NCI-H1092 (cell line): ENCODE data around the gene ZNF513.
A peak's percentile ranks its signal among the peaks of the same experiment; 100 is the strongest.

ENCODE experiments used
- DNase-seq: peaks from one replicate; lab custom pipeline; 2025; lab: John Stamatoyannopoulos, UW

ZNF513 gene

GRCh38 chr2:27390822-27391679 is 10.5 kb upstream of the ZNF513 start:
- DNase-seq, result no peak

DNA sequence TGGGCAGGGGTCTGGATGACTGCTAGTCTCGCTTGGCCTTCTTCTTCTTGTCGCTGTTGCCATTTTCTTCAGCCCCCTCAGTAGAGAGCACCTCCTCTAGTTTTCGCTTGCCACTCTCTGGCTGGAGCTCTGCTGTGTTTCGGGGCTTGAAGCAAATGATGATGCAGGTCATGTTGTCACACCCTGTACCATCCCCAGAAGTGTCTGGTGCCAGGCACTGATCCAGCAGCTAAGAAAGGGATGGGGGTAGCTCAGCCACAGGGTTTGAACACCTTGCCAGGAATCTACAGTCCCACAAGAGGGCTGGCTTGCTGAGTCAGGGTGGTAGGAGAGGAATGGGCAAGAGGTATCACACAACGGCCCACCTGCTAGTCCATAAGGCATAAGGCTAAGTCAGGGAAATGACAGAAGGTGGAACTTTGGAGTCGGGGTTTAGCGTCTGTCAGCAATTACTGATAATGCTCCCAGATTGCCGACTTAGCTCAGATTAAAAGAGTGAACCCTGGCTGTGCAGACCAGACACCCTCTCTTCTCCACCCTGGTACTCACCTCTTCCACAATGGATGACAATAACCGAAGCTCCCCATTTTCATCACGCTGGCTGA is 1.1 kb upstream of the ZNF513 start:
- no peak for DNase-seq

- DNase-seq, result no peak
These were observed 503 bp downstream of the ZNF513 start for GRCh38 chr2:27379836-27380625.

- no peak for DNase-seq
These were observed 1.1 kb downstream of the ZNF513 start for GRCh38 chr2:27379383-27379835.

GRCh38 chr2:27378809-27379290 is 1.7 kb downstream of the ZNF513 start:
- no peak for DNase-seq

DNA sequence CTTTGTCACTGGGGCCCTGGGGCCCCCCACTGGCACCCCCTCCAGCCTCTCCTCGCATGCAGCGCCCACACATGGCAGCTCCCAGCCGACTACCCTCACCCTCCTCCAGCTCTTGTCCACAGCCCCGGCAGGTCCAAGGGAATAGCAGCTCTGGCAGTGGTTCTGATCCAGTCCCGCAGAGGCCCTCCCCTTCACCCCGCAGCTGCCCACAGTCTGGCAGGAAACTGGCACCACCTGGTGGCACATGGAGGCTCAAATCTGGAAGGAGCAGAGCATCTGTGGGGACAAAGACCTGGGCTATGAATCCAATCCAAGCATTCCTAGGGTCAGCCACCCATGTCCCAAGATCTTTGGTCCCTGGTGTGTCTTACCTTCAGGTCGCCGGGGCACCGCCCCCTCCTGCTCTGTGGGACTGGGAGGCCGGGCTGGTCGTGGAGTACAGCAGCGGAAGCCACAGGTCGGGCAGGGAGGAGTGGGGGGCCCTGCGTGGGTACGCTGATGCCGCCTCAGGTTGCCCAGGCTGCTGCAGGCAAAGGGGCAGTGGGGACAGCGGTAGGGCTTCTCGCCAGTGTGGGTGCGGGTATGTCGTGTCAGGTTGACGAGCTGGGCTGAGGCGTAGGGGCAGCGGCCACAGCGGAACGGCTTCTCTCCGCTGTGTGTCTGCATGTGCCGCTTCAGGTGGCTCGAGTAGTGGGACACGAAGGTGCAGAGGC is 2.3 kb downstream of the ZNF513 start:
- no peak for DNase-seq

DNA sequence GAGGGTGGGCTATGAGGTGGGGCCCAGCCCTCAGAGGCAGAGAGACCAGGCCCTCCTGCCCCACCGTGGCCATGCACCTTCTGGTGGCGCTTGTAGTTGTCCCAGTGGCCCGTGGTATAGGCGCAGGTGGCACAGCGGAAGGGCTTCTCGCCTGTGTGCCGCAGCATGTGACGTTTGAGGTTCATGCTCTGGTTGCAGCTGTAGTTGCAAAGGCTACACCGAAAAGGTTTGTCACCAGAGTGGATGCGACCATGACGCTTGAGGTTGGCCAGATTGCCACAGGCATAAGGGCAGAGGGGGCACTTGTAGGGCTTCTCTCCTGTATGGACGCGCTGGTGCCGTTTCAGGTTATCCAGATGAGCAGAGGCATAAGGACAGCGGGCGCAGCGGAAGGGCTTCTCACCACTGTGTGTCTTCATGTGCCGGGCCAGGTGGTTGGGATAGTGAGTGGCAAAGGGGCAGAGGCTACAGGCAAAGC is 2.9 kb downstream of the ZNF513 start:
- DNase-seq, result no peak

DNA sequence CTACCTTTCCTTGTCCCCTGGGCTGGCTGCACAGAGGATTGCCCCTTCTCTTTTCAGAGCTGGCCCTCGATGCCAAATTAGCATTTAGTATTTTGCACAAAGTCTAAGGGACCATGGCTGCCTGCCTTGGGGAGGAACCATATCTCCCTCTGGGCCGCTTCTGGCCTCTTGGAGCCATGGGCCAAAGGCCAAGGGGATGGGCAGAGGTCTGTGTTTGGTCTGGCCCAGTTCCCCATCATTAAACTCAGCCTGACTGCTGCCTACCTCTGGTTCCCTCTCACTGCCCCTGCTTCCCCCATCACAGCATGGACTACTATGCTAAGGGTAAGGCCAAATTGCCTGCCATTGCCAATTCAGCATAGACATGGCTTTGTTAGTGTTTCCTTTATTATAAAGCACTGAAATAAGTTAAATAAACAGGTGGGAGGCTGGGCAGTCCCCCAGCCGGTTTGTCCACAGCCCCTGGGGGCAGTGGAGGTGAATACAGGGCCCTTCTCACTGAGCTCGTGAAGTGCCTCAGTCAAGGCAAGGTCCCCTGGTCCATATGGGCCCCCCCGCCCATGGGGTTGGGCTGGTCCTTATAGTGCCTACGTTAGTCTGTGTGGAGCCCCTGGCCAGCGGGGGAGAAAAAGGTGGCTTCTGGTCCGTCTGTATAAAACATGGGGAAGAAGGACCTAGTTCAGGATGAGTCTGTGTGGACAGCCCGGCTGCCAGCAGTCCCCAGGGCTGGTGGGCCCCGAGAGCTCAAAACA is 3.5 kb downstream of the ZNF513 start:
- DNase-seq, result no peak

GRCh38 chr2:27376151-27376865 is 4.2 kb downstream of the ZNF513 start:
- no peak for DNase-seq

- DNase-seq, result no peak
These were observed 4.9 kb downstream of the ZNF513 start for GRCh38 chr2:27375513-27376099.

- DNase-seq, result no peak
These were observed 7.0 kb downstream of the ZNF513 start for GRCh38 chr2:27373567-27373966.

DNA sequence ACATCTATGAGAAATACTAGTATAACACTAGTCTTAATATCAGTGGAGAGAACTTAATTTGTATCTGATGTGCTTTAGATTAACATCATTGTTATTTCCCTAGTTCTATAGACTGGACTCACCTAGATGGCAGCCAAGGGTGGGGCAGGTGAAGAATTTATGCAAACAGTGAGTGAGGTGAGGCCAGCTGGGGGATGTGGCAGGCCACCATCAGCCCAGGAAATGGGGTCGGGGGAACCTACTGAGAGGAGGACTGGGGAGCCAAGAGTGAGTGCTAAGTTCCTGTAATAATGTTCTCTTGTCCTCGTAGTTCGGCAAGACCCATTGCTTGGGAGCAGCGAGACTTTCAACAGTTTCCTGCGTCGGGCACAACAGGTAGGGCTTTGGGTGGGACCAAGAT is 7.6 kb downstream of the ZNF513 start:
- no peak for DNase-seq

GRCh38 chr2:27370816-27371620 is 9.5 kb downstream of the ZNF513 start:
- DNase-seq, result no peak

GRCh38 chr2:27370026-27370815 is 10.3 kb downstream of the ZNF513 start, which contains the start of the genes EIF2B4 and SNX17:
Gene EIF2B4 (minus strand): TSS chr2:27370338. CDS start chr2:27370314, 24 bp downstream.
Gene SNX17 (plus strand): TSS chr2:27370616. CDS start chr2:27370744, 128 bp downstream.
- DNase-seq, result peak; percentile 94

DNA sequence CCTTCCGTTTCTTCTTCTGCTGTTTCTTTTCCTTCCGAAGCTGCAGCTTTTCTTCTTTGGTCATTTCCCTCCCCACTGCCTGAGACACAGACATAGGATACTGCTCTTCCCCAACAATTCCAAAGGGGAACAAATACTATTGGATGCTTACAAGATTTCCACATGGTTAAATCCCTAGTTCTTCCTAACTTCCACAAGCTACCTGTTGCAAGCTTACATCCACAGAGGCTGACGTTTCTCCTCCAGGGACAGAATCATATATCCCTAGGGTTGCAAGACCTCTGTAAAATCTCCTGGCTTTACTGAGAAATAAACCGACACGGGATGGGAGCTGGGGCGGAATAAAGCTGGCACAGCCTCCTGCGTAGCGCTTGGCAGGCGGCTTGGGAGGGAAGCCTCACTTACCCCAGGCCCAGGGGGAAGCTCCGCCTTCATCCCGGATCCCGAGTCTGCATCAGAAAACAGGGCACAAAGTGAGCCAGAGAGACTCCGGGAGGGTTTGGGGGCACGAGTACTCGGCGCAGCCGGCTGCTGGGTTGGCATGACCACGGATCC is 11.0 kb downstream of the ZNF513 start:
- no peak for DNase-seq

DNA sequence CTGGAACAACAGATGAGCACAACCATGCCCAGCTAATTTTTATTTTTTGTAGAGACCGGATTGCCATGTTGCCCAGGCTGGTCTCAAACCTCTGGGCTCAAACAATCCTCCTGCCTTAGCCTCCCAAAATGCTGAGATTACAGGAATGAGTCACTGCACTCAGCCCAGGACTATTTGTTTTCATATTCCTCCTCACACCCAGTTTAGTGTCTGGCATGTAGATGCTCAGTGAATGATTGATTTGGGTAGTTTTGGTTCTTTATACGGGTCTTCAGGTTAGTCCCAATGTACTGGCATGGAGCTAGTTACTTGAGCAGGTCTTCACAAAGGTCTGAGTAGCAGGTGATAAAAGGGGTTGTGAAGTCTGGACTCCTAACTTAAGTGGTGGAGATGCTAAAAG is 16.6 kb downstream of the ZNF513 start:
- DNase-seq, result no peak

GRCh38 chr2:27362678-27363420 is 17.7 kb downstream of the ZNF513 start:
- DNase-seq, result no peak
